RPMI8226 (cell line): ENCODE measurements around the gene C19orf85.

Source experiments
- DNase-seq: peaks from one replicate; pipeline ENCODE4 v3.0.0-alpha.2; 2015

C19orf85 gene

DNA sequence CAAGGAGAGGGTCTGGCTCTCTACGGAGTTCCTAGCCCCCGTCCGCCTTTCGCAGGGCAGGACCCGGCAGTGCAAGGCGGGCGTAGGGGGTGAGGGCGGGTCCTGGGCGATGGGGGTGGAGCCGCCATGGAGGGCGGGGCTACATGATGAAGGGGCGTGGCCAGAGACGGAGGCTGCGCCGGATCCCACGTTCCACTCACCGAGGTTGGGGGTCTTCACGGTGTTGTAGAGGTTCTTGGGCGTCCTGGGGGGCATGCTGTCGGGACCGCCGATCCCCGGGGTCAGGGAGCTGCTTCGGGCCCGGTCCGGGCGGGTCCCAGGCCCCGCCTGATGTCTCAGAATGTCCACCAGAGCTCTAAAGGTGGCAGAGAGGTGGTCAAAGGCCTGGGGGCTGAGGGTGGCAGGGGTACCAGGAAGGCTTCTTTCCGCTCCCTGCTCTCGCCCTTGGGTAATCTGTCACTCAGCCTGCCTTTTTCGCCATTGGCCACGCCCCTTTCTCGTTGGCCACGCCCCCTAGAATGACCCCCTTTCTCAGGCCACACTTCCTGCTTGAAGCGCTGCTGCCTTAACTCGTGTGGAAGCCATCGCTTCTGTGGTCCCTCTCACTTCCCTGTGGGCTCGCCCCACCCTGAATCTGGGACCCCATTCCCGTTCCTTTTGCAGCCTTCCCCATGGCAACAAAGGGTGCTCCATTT lies 24.0 kb downstream of the C19orf85 start:
- peak; percentile 42 for DNase-seq

DNA sequence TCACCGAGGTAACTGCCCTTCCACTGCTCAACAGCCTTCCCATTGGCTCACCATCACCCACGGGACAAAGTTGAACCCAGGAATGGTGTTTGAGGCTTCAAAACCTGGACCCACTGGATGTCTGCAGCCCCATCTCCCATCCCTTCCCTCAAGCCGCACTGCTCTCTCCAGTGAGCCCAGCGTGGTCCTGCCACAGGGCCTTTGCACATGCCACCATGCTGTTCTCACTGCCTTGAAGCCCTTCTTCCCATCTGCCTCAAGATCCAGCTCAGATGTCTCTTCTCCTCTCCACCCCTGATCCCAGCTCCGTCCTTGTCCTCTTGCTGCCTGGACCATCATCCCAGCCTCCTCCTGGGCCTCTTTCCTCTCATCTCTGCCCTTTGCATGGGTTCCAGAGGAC lies 25.5 kb downstream of the C19orf85 start:
- no peak for DNase-seq

DNA sequence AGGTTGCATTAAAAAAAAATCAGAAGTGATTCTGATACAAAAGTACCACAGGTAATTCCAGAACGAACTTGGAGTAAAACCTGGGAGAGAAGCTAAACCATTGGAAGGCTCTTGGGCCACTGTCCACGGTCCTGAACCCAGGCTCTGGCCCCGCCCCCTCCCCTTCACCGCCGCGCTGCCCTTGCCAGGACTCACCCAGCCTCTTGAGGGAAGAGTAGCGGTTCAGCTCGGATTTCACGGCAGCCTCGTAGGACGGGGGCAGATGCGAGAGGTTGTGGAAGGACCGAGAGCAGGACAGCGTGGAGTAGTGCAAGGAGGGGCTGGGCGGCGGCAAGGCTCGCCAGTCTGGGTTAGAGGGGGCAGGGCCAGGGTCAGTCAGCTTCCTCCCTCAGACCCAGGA lies 27.1 kb downstream of the C19orf85 start:
- DNase-seq: peak; percentile 72

DNA sequence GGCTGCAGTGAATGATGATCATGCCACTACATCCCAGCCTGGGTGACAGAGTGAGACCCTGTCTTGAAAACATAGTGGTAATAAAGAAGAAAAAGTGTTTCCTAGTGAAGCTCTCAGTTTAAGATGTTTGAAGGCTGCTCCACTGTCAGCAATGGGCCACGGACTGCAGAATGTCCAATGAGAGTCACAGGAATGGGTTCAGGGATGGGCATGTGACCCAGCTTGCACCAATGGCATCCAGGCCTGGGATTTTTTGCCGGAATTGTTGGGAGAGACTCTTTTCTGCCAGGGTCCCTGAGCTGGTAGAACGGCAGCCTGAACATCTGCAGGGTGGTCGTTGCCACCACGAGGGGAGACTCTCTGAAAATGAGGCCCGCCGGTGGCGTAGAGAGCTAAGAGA lies 27.7 kb downstream of the C19orf85 start:
- no peak for DNase-seq

DNA sequence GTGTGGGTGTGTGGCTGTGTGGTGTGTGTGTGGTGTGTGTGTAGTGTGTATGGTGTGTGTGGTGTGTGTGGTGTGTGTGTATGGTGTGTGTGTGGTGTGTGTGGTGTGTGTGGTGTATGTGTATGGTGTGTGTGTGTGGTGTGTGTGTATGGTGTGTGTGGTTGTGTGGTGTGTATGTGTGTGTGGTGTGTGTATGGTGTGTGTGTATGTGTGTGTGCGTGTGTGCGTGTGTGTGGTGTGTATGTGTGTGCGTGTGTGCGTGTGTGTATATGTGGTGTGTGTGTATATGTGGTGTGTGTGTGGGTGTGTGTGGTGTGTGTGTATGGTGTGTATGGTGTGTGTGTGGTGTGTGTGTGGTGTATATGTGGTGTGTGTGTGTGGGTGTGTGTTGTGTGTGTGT lies 29.5 kb downstream of the C19orf85 start:
- DNase-seq: no peak

DNA sequence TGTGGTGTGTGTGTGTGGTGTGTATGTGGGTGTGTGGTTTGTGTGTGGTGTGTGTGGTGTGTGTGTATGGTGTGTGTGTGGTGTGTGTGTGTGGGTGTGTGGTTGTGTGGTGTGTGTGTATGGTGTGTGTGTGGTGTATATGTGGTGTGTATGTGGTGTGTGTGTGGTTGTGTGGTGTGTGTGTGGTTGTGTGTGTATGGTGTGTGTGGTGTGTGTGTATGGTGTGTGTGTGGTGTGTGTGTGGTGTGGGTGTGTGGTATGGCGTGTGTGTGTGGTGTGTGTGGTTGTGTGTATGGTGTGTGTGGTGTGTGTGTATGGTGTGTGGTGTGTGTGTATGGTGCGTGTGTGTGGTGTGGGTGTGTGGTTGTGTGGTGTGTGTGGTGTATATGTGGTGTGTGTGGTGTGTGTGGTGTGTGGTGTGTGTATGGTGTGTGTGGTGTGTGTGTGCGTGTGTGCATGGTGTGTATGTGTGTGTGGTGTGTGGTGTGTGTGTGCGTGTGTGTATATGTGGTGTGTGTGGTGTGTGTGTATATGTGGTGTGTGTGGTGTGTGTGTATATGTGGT lies 30.1 kb downstream of the C19orf85 start:
- DNase-seq: no peak

DNA sequence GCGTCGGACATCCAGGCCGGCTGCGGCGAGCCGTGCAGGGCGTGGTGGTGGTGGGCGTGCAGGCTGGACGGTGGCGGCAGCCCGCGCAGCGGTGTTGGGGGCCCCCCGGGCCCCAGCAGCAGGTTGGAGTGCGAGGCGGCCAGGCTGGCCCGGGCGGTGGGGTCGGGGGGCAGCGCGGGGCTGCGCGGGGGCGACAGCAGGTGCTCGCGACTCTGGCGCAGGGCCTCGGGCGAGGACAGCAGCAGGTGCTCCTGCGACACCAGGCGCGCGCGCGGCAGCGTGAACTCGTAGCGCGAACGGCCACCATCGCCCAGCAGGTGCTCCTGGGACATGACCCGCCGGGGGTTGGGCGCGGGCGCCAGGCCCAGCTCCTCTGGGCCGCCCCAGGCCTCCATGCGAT lies 31.3 kb downstream of the C19orf85 start:
- no peak for DNase-seq

DNA sequence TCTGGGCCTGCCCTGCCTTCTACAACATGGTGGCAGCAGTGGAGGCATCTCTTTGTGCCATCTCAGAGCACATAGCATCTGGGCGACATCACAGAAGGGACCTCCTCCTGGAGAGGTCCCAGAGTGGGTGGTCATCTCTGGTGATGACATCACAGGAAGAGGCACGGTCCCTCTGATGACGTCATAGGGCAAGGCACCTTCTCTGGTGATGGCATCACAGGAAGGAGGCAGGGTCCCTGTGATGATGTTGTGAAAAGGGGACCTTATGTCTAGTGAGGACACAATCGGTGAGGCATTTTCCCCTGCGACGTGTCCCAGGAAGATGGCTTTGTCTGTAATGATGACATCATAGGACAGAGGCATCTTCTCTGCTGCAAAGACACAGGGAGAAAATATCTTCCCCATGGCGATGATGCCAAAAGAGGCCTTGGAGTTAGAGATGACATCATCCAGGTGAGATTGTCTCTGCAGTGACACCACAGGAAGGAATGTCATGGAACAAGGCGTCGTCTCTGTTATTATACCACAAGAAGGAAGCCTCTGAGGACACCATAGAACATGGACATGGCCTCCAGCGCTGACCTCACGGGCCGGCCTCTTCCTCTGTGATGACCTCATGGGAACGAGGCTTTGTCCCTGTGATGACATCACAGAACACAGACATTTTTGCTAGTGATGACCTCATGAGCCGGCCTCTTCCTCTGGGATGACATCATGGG lies 32.2 kb downstream of the C19orf85 start:
- DNase-seq: no peak

DNA sequence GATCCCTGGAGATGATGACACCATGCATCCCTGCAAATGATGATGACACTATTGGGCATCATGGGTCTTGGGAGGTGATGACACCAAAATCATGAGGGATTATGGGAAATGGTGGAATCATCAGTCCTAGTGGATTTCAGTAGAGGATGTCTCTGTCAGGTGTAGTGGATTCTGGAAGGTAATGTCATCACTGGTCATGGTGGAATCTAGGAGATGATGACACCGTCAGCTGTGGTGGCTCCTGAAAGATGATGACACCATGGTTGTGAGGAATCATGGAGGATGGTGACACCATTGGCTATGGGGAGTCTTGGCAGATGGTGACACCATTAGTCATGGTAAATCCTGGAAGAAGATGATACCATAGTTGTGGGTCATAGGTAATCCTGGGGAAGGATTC lies 33.4 kb downstream of the C19orf85 start:
- DNase-seq: no peak

DNA sequence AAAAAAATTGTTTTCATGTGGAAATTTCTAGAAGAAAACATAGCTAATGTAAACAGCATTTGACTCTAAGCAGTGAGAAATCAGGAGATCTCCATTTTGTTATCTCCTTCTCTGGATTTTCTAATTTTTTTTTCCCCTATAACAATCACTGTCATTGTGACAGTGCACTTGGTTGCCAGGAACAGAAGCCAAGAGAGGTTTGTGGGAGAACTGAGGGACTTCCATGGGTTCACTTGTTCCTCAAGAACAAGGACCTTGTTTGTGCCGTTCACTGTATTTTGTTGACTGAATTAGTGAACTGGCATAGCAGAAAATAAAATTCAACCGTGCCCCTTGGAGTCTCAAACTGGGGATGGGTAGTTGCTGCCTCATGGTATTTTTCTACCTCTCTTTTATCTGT lies 38.5 kb downstream of the C19orf85 start:
- DNase-seq: no peak

DNA sequence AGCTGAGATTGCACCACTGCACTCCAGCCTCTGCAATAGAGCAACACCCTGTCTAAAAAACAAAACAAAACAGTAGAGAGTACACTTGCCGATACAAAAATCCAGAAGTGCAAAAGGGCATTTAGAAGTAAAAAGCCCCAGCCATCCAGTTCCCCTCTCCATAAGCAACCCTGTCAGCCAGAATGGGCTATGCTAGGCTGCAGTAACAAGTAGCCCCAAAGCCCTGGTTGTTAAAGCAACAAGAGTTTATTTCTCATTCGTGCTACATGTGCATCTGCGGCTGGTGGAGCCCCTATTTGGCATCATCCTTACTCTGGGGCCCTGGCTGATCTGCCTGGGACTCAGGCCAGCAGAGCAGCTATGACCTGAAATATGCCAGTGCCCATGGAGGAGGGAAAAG lies 40.0 kb downstream of the C19orf85 start:
- DNase-seq: no peak

DNA sequence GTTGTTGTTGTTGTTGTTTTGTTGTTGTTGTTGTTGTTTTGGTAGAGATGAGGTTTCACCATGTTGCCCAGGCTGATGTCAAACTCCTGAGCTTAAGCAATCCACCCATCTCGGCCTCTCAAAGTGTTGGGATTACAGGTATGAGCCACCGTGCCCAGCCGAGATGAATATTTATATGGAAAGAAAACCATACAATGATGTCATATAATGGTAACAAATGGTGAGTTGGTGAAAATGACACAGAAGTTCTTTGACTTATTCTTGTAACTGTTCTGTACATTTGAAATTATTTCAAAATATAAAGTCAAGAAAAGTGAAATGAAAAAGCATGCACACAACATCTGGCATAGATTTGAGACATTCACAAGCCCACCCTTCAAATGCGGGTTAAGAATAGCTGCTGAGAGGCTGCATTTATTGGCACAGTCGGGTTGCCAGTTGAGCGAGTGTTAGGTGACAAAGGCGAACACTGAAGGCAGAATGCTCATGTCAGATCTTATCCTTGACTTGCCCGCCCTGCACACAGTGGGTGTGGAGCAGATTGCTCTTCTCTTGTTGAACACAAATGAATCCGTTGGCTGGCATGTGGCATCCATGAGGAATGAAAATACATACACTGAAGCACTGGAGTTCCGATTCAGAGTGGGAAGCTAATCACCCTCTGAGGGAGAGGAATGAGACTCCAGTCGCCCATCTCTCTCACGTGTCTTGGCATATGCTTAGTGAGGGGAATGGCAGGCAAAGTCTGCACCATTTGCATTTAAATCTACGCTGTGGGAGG lies 41.1 kb downstream of the C19orf85 start:
- no peak for DNase-seq

DNA sequence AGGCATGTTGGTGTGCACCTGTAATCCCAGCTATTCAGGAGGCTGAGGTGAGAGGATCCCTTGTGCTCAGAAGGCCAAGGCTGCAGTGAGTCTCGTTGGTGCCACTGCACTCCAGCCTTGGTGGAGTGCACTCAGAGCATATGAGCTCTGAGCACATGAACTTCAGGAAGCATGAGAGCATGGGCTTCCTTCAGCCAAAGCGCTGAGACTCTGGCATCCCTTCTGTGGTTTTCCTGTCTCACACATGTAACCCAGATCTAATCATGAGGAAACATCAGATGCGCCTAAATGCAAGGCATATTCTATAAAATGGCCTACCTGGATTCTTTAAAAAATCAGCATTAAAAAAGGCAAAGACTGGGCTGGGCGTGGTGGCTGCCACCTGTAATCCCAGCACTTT lies 43.3 kb downstream of the C19orf85 start:
- peak; percentile 53 for DNase-seq

DNA sequence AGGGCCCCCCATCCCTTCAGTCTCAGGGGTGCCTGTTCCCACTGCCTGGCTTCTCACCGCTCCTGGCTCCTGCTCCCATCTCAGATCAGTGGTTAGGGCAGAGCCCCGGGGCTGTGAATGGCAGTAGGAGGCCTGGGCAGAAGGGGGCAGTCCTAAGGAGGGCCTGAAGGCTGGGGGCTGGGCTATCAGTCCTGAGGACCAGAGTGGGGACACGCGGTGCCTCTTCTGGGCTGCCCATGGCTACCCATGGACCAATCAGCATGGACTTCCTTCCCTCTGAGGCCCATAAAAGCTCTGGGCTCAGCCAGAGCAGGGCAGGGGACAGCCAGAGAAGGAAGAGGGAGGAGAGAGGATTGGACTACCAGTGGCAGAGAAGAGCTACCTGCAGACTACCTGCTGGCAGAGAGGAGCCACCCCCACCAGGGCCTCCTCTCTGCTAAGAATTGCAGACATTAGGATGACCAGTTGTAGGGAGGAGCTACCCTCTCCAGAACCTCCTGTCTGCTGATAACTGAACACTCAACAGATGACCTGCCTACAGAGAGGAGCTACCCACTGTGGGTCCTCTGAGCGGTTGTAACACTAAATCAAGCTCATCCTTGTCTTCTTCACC lies 44.8 kb downstream of the C19orf85 start:
- DNase-seq: no peak

DNA sequence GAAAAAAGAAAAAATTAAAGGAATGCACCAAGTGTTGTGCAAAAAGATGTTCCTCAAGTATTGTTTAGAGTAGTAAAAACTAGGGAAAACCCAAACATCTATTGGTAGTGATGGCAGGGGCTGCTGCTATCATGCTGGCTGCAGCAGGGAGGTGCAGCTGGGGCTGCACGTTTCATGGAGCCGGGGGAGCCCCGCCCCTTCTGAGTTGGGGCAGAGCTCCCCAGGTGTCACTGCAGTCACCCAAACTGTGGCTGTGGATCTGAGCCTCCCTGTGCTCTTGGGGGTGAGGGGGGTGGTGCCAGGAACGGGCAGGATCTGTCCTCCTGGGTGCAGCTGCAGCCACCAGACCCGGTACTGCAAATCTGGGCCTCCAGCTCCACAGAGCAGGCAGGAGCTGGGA lies 45.4 kb downstream of the C19orf85 start:
- DNase-seq: peak; percentile 51

DNA sequence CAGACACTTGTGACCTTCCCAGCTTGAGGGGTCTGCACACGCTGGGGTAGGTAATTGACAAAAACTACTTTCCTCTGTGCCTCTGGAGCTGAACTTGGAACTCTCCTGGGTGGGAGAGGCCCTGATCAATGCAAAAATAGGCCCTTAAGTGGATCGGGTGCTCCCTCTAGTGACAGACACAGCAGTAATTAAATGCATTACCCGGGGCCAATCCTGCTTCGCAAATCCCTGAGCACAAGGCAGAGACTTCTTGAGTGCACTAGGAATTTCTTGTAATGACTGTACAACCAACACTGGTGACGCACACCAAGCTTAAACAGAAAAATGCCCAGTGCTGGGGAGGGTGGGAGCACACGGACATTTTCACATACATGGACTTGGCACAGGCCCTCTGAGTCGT lies 46.4 kb downstream of the C19orf85 start:
- peak; percentile 65 for DNase-seq
